SU-DHL-6 (cell line): ENCODE results near the gene FOXC2.

Experiments used
- H2AFZ ChIP-seq: fragments of 200-600 bp; sonication (generic); 2 replicates; pipeline ENCODE4 v1.6.1; 2014; ENCODE audit warnings: low read depth, mild to moderate bottlenecking, moderate library complexity, mixed read lengths, antibody characterized with exemption, low read length; ENCODE audit not compliant: severe bottlenecking
- H3F3A ChIP-seq: fragments of 200-600 bp; shearing (Covaris generic); 2 replicates; pipeline ENCODE4 v1.6.0; 2016; ENCODE audit warnings: antibody characterized with exemption, mild to moderate bottlenecking; ENCODE audit not compliant: insufficient read depth
- H3K27ac ChIP-seq: fragments of 200-600 bp; sonication (generic); 2 replicates; pipeline ENCODE4 v1.5.1; 2016; ENCODE audit warnings: low read depth, mild to moderate bottlenecking, low read length, moderate library complexity, mixed read lengths
- H3K27me3 ChIP-seq: fragments of 200-600 bp; sonication (generic), shearing (Covaris generic); 2 replicates; pipeline ENCODE4 v1.6.0; 2014; ENCODE audit warnings: mild to moderate bottlenecking, low read length
- H3K36me3 ChIP-seq: fragments of 200-600 bp; sonication (generic); 2 replicates; pipeline ENCODE4 v1.6.1; 2014; ENCODE audit warnings: mild to moderate bottlenecking, low read length, mixed read lengths
- H3K4me2 ChIP-seq: fragments of 300-600, 200-600 bp; shearing (Covaris generic), sonication (generic); 2 replicates; pipeline ENCODE4 v1.6.0; 2014; ENCODE audit warnings: low read length, low read depth, mild to moderate bottlenecking; ENCODE audit not compliant: poor library complexity, severe bottlenecking
- H3K4me3 ChIP-seq: fragments of 200-600 bp; sonication (generic); 2 replicates; pipeline ENCODE4 v1.5.1; 2014; ENCODE audit warnings: antibody characterized with exemption, low read length, mild to moderate bottlenecking, mixed read lengths; ENCODE audit not compliant: insufficient read depth, poor library complexity, severe bottlenecking
- H3K79me2 ChIP-seq: fragments of 200-600 bp; sonication (generic); 2 replicates; pipeline ENCODE4 v1.6.1; 2014; ENCODE audit warnings: mild to moderate bottlenecking, low read length, moderate library complexity; ENCODE audit not compliant: insufficient read depth
- H3K9ac ChIP-seq: fragments of 200-600 bp; sonication (generic); 2 replicates; pipeline ENCODE4 v1.7.0; 2014; ENCODE audit warnings: mild to moderate bottlenecking, low read length
- H3K9me2 ChIP-seq: fragments of 200-600 bp; sonication (generic); replicated peaks from 2 replicates; pipeline ENCODE4 v1.6.1; 2014; ENCODE audit warnings: low read length; ENCODE audit not compliant: insufficient read depth
- H3K9me3 ChIP-seq: fragments of 200-600 bp; sonication (generic); 2 replicates; pipeline ENCODE4 v1.6.1; 2014; ENCODE audit warnings: low read length, mixed read lengths; ENCODE audit not compliant: insufficient read depth
- H4K20me1 ChIP-seq: fragments of 200-600 bp; sonication (generic); 2 replicates; pipeline ENCODE4 v1.6.1; 2014; ENCODE audit warnings: low read depth, mild to moderate bottlenecking, antibody characterized with exemption, low read length, moderate library complexity, mixed read lengths
- EZH2phosphoT487 ChIP-seq: fragments of 200-600 bp; sonication (generic), shearing (Covaris generic); conservative IDR thresholded peaks from 2 replicates; pipeline ENCODE4 v1.6.1; 2018; ENCODE audit warnings: mild to moderate bottlenecking, antibody characterized with exemption, low read length, moderate library complexity, mixed read lengths
- TF ChIP-seq, protein P1 (sequence below): fragments of 200-600 bp; sonication (generic); IDR thresholded peaks from one replicate; pipeline ENCODE4 v1.5.1; 2017; ENCODE audit warnings: antibody characterized with exemption, mild to moderate bottlenecking, low read length, moderate library complexity; ENCODE audit not compliant: insufficient read depth, poor library complexity, severe bottlenecking

Gene FOXC2

DNA sequence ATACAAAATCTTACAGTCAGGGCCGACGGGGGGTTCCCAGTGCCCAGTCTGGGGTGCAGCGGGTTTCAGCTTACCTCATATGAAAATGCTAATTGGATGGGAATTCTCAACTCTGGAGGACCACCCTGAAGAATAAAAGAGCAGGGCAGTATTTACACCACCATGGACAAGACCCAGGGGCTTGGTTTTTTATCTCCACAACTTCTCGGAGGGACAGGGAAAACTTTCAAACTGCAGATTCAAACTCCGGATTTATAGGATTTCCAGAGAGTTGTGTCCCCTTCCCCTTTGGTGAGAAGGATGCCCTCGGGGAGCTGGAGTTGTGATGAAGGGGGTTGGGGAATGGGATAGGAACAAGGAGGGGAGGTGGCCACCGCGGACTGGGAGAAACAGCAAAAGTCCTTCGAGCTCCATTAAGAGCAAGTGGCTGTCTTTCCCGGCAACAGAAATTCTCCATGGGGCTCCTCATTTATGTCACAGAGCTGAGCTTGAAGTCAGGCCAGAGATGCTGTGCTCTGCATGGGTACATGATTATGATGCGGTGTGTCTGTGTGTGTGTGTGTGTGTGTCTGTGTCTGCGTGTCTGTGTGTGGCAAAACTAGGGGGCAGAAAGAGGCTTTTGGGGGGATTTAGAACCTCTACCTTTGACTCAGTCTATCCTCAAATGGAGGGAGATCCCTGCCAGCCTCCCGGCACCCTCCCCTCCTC lies 27.4 kb downstream of the FOXC2 start:
- H3K4me3 ChIP-seq: no peak overlapping the region
- no peak overlapping the region for H3K27ac ChIP-seq
- H4K20me1 ChIP-seq: no peaks in the 10 kb centered on the region
- H3K27me3 ChIP-seq: no peaks in the 10 kb centered on the region
- H3K36me3 ChIP-seq: no peaks in the 10 kb centered on the region
- H3K4me2 ChIP-seq: no peak overlapping the region
- no peaks in the 10 kb centered on the region for H3K79me2 ChIP-seq
- no peak overlapping the region for H3K9ac ChIP-seq
- no peaks in the 10 kb centered on the region for H3K9me3 ChIP-seq
- H3F3A ChIP-seq: no peaks in the 10 kb centered on the region
- no peaks in the 10 kb centered on the region for H3K9me2 ChIP-seq
- TF ChIP-seq EZH2phosphoT487: no peak
- TF ChIP-seq, protein P1, sequence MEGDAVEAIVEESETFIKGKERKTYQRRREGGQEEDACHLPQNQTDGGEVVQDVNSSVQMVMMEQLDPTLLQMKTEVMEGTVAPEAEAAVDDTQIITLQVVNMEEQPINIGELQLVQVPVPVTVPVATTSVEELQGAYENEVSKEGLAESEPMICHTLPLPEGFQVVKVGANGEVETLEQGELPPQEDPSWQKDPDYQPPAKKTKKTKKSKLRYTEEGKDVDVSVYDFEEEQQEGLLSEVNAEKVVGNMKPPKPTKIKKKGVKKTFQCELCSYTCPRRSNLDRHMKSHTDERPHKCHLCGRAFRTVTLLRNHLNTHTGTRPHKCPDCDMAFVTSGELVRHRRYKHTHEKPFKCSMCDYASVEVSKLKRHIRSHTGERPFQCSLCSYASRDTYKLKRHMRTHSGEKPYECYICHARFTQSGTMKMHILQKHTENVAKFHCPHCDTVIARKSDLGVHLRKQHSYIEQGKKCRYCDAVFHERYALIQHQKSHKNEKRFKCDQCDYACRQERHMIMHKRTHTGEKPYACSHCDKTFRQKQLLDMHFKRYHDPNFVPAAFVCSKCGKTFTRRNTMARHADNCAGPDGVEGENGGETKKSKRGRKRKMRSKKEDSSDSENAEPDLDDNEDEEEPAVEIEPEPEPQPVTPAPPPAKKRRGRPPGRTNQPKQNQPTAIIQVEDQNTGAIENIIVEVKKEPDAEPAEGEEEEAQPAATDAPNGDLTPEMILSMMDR: no peak
- H2AFZ ChIP-seq: no peak overlapping the region

DNA sequence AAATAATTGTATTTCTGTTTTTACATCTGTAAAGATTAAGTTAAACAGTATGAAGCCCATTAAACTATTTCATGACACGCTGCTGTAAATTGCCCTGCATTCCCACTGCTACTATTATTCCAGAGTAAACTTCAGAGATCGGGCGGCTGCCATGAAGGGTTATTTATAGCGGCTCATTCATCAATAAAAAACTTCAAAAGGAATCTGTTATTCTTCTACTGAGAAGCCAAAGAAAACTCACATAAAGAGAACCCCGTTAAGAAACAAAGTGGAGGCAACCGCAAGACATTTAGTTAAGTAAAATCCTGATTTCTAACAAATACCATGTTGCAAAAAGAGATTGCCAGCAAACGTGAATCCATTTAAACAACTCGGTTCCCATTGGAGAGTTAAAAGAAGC lies 28.1 kb downstream of the FOXC2 start:
- Histone ChIP-seq H3K27ac (no peak overlapping the region), H3K9ac (no peak overlapping the region), H3K27me3 (no peaks in the 10 kb centered on the region), H3K4me2 (no peak overlapping the region), H3F3A (no peaks in the 10 kb centered on the region), H2AFZ (no peak overlapping the region), H4K20me1 (no peaks in the 10 kb centered on the region), H3K9me3 (no peaks in the 10 kb centered on the region), H3K9me2 (no peaks in the 10 kb centered on the region), H3K36me3 (no peaks in the 10 kb centered on the region), H3K79me2 (no peaks in the 10 kb centered on the region), H3K4me3 (no peak overlapping the region)
- no peak for TF ChIP-seq EZH2phosphoT487
- TF ChIP-seq, protein P1: no peak

DNA sequence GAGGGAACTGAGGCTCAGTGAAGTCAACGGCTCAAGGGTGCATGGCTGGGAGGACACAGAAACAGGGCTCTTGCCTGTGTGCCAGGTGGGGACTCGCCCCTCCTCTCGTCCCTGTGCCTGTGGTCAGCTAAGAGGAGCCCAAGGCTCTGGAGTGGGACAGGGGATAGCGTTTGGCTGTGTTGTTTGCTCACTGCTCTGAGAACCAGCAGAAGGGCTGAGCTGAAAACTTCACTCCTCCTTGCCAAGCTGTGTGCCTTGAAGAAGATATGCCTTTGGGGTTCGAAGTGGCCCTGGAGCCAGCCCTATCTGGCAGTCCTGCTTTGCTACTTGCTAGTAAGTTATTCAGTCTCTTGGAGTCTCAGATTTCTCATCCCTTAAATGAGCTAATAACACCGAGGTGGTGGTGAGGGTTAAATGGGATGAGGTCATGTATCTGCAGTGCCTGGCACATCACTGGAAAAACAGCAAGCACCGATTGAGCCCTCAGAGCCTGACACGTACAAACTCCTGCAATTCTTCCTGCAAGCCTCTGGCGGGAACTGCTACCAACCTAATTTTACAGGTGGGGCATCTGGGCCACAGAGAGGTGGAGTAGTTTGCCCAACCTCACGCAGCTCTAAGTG lies 29.5 kb downstream of the FOXC2 start:
- H3F3A ChIP-seq: no peaks in the 10 kb centered on the region
- no peak overlapping the region for H3K9ac ChIP-seq
- no peaks in the 10 kb centered on the region for H3K79me2 ChIP-seq
- no peaks in the 10 kb centered on the region for H3K9me2 ChIP-seq
- no peak overlapping the region for H3K27ac ChIP-seq
- H2AFZ ChIP-seq: no peak overlapping the region
- H3K4me2 ChIP-seq: no peak overlapping the region
- no peak for TF ChIP-seq EZH2phosphoT487
- TF ChIP-seq, protein P1: no peak
- no peaks in the 10 kb centered on the region for H3K9me3 ChIP-seq
- no peaks in the 10 kb centered on the region for H4K20me1 ChIP-seq
- no peaks in the 10 kb centered on the region for H3K36me3 ChIP-seq
- H3K4me3 ChIP-seq: no peak overlapping the region
- H3K27me3 ChIP-seq: no peaks in the 10 kb centered on the region
